ENCODE measurements around the gene OR10G2.

- TF ChIP-seq POLR2A (IDR thresholded peaks at IDR 0.05) (no peak), CTCF (IDR thresholded peaks at IDR 0.05) (no peak)
These were observed 3.7 kb downstream of the OR10G2 start for GRCh38 chr14:21631084-21631483.

Measured in vagina (tissue), 2 donors.